Liver (tissue), 9 donors: ENCODE data around the gene ALK. TPM values are rescaled to one million over a fixed set of nuclear protein-coding genes. Genes with fewer than 3 reads are reported as not detected.

Experiments
- DNase-seq: peaks from one replicate; pipeline ENCODE4 v3.0.0-alpha.2; 2017; ENCODE audit warnings: low spot score
- H3K27ac ChIP-seq, 2 donors: one replicate each; pipeline ENCODE4 v1.7.0; 2013; ENCODE audit warnings: inconsistent platforms in 2 of 2, low read length in 2 of 2, control low read depth in 1 of 2, low read depth in 1 of 2, mild to moderate bottlenecking in 1 of 2
- H3K27me3 ChIP-seq, 4 donors: one replicate each; pipeline versions ENCODE4 v1.6.1 to v1.7.0; 2013; ENCODE audit warnings: low read length in 3 of 4, inconsistent platforms in 1 of 4, mild to moderate bottlenecking in 1 of 4, moderate library complexity in 1 of 4; ENCODE audit not compliant: control insufficient read depth in 4 of 4, insufficient read depth in 4 of 4
- H3K36me3 ChIP-seq, 4 donors: one replicate each; pipeline versions ENCODE4 v1.6.1 to v1.7.0; 2013; ENCODE audit warnings: low read length in 3 of 4, mild to moderate bottlenecking in 3 of 4, low read depth in 1 of 4, moderate library complexity in 1 of 4; ENCODE audit not compliant: control insufficient read depth in 4 of 4, insufficient read depth in 3 of 4
- H3K4me1 ChIP-seq, 4 donors: one replicate each; pipeline versions ENCODE4 v1.6.1 to v1.7.0; 2013; ENCODE audit warnings: low read length in 3 of 4, mild to moderate bottlenecking in 3 of 4, moderate library complexity in 1 of 4; ENCODE audit not compliant: control insufficient read depth in 4 of 4, insufficient read depth in 4 of 4
- H3K4me3 ChIP-seq, 3 donors: one replicate each; pipeline versions ENCODE4 v1.6.1 to v1.7.0; 2013; ENCODE audit warnings: low read length in 3 of 3, control low read depth in 1 of 3, low read depth in 1 of 3, mild to moderate bottlenecking in 1 of 3
- H3K9ac ChIP-seq, 2 donors: one replicate each; pipeline ENCODE4 v1.7.0; 2013; ENCODE audit warnings: low read length in 2 of 2, mild to moderate bottlenecking in 2 of 2, moderate library complexity in 2 of 2, control low read depth in 1 of 2, low read depth in 1 of 2
- H3K9me3 ChIP-seq, 4 donors: one replicate each; pipeline versions ENCODE4 v1.6.1 to v1.7.0; 2013; ENCODE audit warnings: low read length in 3 of 4; ENCODE audit not compliant: control insufficient read depth in 4 of 4
- ATF3 ChIP-seq: IDR thresholded peaks from 2 replicates; pipeline ENCODE4 v1.6.1; 2016; ENCODE audit warnings: antibody characterized with exemption
- CTCF ChIP-seq: fragments of 150-350 bp; IDR thresholded peaks from 2 replicates; pipeline ENCODE4 v1.5.1; 2017; ENCODE audit warnings: improper control_type of control experiment, low read depth, low read length; ENCODE audit not compliant: missing input control
- EGR1 ChIP-seq, 2 donors: IDR thresholded peaks; 2 replicates each; pipeline ENCODE4 v1.6.1; 2016 to 2018; ENCODE audit warnings: antibody characterized with exemption in 2 of 2, low read depth in 2 of 2
- FOXA1 ChIP-seq: IDR thresholded peaks from 2 replicates; pipeline ENCODE4 v1.6.1; 2016; ENCODE audit warnings: antibody characterized with exemption
- FOXA2 ChIP-seq: IDR thresholded peaks from 2 replicates; pipeline ENCODE4 v1.6.1; 2016; ENCODE audit warnings: antibody characterized with exemption
- GABPA ChIP-seq, 2 donors: IDR thresholded peaks in 1 of 2; conservative IDR thresholded peaks in 1 of 2; 2 replicates each; pipeline ENCODE4 v1.6.1; 2016; ENCODE audit warnings: antibody characterized with exemption in 2 of 2, mild to moderate bottlenecking in 1 of 2, moderate library complexity in 1 of 2
- HNF4A ChIP-seq, 2 donors: conservative IDR thresholded peaks; 2 replicates each; pipeline ENCODE4 v1.6.1; 2016; ENCODE audit warnings: antibody characterized with exemption in 2 of 2, mild to moderate bottlenecking in 2 of 2
- HNF4G ChIP-seq: IDR thresholded peaks from 2 replicates; pipeline ENCODE4 v1.6.1; 2016; ENCODE audit warnings: antibody characterized with exemption
- JUND ChIP-seq, 2 donors: IDR thresholded peaks; 2 replicates each; pipeline ENCODE4 v1.6.1; 2016; ENCODE audit warnings: antibody characterized with exemption in 2 of 2
- MAX ChIP-seq: IDR thresholded peaks from 2 replicates; pipeline ENCODE4 v1.6.1; 2016; ENCODE audit warnings: antibody characterized with exemption
- NR2F2 ChIP-seq: IDR thresholded peaks from 2 replicates; pipeline ENCODE4 v1.6.1; 2016; ENCODE audit warnings: antibody characterized with exemption
- RAD21 ChIP-seq, 2 donors: IDR thresholded peaks; 2 replicates each; pipeline ENCODE4 v1.6.1; 2016; ENCODE audit warnings: antibody characterized with exemption in 2 of 2, mild to moderate bottlenecking in 2 of 2
- REST ChIP-seq: IDR thresholded peaks from 2 replicates; pipeline ENCODE4 v1.6.1; 2016; ENCODE audit warnings: antibody characterized with exemption, mild to moderate bottlenecking
- RXRA ChIP-seq, 2 donors: IDR thresholded peaks; 2 replicates each; pipeline ENCODE4 v1.6.1; 2017 to 2018; ENCODE audit warnings: antibody characterized with exemption in 2 of 2, mild to moderate bottlenecking in 1 of 2
- SP1 ChIP-seq: IDR thresholded peaks from 2 replicates; pipeline ENCODE4 v1.6.1; 2018; ENCODE audit warnings: antibody characterized with exemption, mild to moderate bottlenecking
- YY1 ChIP-seq: IDR thresholded peaks from 2 replicates; pipeline ENCODE4 v1.6.1; 2016; ENCODE audit warnings: antibody characterized with exemption, mild to moderate bottlenecking
- ZBTB33 ChIP-seq: IDR thresholded peaks from 2 replicates; pipeline ENCODE4 v1.6.1; 2016; ENCODE audit warnings: antibody characterized with exemption
- WGBS: extraction: QIAGEN DNeasy Blood & Tissue Kit; methylation state at CpG from one replicate; pipeline ENCODE4 v1.1.7; 2013; 5-methylcytosine and 5-hydroxymethylcytosine counted together
- polyA plus RNA-seq, 2 donors: library from polyadenylated mRNA; stranded (reverse) in 1 of 2; unstranded in 1 of 2; fragments of 200-250 nt in 1 of 2; fragments of >200 nt in 1 of 2; fragmentation: Nextera tagmentation in 1 of 2; extraction: Ambion mirVana in 1 of 2; gene quantifications; one replicate each; pipeline versions ENCODE4 v1.2.1 to v1.2.3, GENCODE V29; 2013 to 2015
- total RNA-seq, 2 donors: library from RNA; depleted of rRNA; stranded (reverse); fragments of >200 nt; gene quantifications; one replicate each; pipeline ENCODE4 v1.2.3, GENCODE V29; 2014
- donor health status: healthy.
- donor health status: healthy.
- donor health status: healthy.
- donor health status: healthy.
- donor health status: healthy.

Gene ALK
- total and polyA plus RNA-seq, 4 donors: under 0.01 TPM; not detected in 3

GRCh38 chr2:29497375-29497774 lies 424.0 kb downstream of the ALK start:
- DNase-seq: no peak
- H3K36me3 ChIP-seq: no peaks in the 10 kb centered on the region
- no peak overlapping the region for H3K9ac ChIP-seq
- H3K27me3 ChIP-seq: no peaks in the 10 kb centered on the region
- no peaks in the 10 kb centered on the region for H3K9me3 ChIP-seq
- TF ChIP-seq FOXA1 (no peak), RXRA (IDR thresholded peaks at IDR 0.05) (no peak), REST (no peak), CTCF (no peak), EGR1 (IDR thresholded peaks at IDR 0.05; ENCODE audit: low read depth in 2 of 2) (no peak), ZBTB33 (no peak), HNF4G (no peak), YY1 (no peak), ATF3 (no peak), NR2F2 (no peak), RAD21 (IDR thresholded peaks at IDR 0.05) (no peak), JUND (IDR thresholded peaks at IDR 0.05) (no peak), HNF4A (conservative IDR thresholded peaks at IDR 0.05) (no peak), GABPA (IDR thresholded peaks at IDR 0.05 in 1 of 2, conservative IDR thresholded peaks at IDR 0.05 in 1 of 2) (no peak), MAX (no peak), SP1 (no peak), FOXA2 (no peak)
- no peaks in the 10 kb centered on the region for H3K4me1 ChIP-seq
- no peak overlapping the region for H3K27ac ChIP-seq
- H3K4me3 ChIP-seq: no peak overlapping the region
- 94% methylated on average over 3 of the region's 3 CpGs for WGBS

- Histone ChIP-seq H3K4me3 (no peak overlapping the region), H3K4me1 (no peaks in the 10 kb centered on the region), H3K9me3 (no peaks in the 10 kb centered on the region), H3K9ac (no peak overlapping the region), H3K36me3 (no peaks in the 10 kb centered on the region), H3K27ac (no peak overlapping the region), H3K27me3 (no peaks in the 10 kb centered on the region)
- no peak for DNase-seq
- 47% methylated on average over 1 of the region's 1 CpG for WGBS
- TF ChIP-seq FOXA2 (no peak), NR2F2 (no peak), ZBTB33 (no peak), CTCF (no peak), REST (no peak)
Measured at GRCh38 chr2:29496198-29496597, 425.2 kb downstream of the ALK start.
